ENCODE results near the gene GRID1. TPM values are rescaled to one million over a fixed set of nuclear protein-coding genes. Genes with fewer than 3 reads are reported as not detected.

The GRID1 gene
- total RNA-seq, 1 donor from 2014 or later = 2.7 TPM

DNA sequence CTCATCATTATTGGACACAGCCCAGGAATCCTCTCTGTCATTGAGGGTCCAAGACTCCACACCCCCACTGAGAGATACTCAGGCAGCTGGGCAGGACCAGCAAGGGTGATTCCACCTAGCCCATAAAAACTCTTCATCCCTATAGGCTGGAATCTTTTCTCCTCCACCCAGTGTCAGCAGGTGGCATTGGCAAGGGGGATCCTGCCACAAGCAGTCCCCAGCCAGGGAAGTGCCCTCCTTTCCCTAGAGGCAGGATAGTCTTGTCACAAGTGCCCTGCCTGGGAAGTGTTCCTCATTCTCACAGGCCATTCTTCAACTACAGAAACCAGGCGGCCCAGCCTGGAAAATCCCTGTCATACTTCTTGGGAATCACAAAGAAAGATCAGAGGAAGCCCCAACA is 533.6 kb downstream of the GRID1 start:
- no peak for DNase-seq (ENCODE audit: low spot score)

DNA sequence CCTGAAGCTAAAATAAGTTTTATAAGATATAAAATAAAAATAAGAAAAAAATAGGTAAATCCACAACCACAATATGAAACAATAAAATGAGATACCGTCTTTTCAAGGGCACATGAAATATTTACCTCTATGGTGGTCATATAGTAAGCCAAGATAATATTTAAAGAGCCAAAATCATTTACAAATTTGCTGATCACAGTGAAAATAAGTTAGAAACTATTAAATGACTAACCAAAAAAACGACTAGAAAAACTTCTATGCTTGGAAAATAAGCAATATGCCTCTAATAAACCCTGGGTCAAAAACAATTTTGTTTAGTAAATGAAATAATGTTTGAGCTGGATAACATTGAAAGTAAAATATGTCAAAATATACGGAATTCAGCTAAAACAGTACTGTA is 535.2 kb downstream of the GRID1 start:
- no peak for DNase-seq (ENCODE audit: low spot score)

DNA sequence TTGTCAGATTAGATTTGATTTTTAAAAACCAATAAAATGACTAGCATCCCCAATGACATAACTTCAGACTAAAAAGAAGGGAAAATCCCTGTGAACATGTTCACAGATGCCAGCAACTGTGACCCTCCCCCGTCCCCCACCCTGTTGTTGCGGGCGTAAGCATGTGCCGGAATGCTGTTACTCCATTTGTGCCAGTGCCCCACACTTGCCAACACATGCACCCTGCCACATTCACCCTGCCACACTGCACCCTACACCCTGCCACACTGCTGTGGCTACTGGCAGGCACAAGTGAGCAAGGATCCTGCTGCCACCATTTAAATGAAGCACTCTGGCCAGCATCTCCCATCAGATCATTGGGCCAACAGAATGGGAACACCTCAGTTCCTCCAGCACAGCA is 540.2 kb downstream of the GRID1 start:
- no peak for DNase-seq (ENCODE audit: low spot score)

DNA sequence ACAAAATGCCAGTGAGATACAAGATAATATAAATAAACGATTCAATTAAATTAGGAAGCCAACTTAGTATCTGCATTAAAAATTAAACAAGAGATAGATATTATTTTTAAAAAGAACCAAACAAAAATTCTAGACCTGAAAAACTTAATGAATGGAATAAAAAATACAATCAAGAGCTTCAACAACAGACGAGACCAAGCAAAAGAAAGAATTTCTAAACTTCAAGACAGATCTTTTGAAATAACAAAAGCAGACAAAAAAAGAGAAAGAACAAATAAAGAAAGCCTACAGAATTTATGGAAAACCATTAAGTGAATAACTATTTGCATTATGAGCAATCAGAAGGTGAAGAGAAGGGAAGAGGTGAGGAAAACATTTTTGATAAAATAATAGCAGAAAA is 555.2 kb downstream of the GRID1 start:
- DNase-seq (ENCODE audit: low spot score) = no peak

DNA sequence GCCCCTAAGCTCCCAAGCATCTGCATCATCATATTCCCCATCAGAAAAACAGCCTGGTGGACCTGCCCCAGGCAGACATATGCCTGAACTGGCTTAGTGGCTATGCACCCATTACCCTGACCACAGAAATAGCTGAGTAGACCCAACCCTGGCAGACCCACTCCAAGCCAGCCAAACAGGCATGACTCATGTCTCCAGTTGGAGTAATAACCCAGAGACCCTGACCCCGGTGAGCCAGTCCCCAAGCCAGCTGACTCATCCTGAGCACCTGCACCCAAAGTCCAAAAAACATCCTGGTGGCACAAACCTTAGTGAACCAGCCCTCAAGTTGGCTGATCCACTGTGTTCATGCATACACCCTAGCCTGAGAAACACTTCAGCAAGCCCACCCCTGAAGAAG is 555.9 kb downstream of the GRID1 start:
- DNase-seq (ENCODE audit: low spot score) = no peak

DNA sequence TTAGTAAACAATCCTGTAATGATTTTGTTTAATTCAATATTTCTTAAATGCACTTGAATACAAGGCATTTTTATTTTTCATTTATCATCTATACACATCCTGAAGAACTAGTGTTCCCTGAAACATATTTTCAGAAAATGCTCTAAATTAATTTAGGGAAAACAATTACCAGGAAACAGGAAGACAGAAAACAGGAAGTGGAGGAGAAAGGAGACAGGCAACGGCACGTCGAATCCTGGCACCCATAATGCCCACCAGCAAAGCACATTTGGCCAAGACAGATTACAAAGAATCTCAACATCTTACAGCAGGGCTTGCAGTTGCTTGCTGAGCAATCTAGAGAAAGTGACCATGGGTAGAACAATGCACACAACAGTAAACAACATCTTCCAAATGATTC is 571.1 kb downstream of the GRID1 start:
- no peak for DNase-seq (ENCODE audit: low spot score)

DNA sequence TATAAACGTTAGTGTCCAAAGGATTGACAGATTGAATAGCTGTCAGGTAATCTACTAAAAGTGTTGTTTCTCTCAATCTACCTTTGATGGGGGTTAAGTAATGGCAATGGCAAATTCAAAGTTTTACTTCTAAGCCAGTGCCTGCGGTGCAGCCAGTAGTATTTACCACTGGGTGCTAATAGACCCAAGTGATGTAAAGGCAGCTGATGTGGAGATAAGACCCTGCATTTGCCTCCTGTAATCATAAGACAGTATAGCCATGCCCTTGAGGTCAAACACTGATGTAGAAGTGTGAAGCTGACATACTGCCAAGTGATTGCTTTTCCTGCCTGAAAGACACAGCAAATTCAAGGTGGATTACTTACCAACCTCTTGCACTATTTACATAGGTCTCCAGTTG is 572.0 kb downstream of the GRID1 start:
- no peak for DNase-seq (ENCODE audit: low spot score)

DNA sequence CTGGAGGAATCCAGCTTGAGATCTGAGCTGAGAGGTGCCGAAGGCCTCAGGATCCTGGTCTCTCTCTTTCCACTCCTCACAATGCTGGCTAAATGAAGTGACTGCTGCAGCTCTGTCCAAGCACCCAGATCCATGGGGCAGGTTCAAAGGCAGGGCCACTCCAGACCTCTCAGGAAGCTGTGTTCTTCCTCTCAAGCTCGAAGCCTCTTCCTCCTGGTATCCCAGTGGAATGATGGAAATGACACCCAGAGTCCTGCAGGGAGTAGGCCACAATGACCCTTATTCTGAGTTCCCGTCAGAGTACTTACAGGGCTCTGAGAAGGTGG is 574.1 kb downstream of the GRID1 start:
- no peak for DNase-seq (ENCODE audit: low spot score)

DNA sequence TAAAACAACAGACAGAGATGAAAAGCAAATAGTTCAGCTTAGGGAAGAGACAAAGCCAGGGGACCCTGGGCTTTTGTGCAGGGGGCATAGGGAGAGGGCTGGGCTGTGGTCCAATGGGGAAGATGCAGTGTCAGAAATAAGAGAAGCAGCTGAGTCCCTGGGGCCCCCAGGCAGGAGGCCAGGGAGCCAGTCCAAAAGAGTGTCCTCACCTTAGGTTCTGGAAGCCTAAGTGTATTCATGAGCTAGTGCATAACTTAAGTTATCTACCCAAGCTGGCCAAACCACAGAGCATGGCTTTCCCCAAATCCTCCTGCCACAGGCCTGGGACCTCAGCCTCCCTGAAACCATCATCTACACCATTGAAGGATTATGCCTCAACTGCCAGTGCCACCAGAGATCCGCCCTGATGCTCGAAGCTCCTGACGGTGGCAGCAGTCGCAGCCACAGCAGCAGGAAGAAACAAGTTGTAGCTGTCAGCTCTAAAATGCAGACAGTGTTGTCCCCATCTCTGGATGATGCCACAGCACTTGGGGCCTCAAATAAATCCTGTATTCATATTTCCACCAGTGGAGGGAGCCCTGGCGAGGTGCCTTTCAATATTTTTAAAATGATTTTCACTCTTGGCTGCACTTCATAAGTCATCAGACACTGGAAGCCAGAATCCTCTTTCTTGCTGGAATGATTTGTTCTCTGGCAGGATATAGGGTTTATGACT is 574.6 kb downstream of the GRID1 start:
- DNase-seq (ENCODE audit: low spot score) = no peak

DNA sequence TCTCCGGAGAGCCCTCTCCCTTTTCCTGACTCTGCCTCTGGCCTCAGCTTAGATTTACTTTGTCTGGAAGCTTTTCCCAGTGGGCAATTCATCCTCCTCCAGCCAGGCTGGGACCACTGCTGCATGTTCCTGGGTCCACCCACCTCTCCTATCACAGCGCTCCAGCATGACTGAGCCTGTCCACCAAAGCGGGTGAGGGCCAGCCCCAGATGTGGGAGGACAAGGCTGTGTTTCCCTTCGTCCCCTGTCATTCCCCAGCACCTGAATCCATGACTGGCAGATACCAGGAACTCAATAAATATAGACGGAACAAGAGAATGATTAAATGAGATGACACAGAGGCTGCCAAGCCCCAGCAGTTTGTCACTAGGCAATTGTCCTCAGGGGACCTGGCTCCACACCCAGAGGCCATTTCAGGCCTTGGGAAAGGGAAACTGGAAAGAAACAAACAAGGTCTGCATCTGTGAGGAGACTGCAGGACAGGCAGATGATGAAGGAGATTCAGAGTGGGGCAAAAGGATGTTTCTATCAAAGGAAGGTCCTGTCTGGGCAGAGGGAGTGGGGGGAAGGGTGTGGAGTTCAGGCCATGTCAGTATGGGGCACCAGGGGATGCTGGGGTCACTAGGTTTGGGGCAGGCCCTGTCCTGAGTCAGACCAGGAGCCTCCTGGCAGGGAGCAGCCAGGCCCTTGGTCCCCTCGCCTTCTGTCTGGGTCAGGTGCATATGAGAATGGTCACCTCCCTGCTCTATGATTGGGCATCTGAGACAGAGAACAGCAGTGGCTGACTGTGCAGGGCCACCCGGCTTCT is 576.4 kb downstream of the GRID1 start:
- DNase-seq (ENCODE audit: low spot score) = no peak

DNA sequence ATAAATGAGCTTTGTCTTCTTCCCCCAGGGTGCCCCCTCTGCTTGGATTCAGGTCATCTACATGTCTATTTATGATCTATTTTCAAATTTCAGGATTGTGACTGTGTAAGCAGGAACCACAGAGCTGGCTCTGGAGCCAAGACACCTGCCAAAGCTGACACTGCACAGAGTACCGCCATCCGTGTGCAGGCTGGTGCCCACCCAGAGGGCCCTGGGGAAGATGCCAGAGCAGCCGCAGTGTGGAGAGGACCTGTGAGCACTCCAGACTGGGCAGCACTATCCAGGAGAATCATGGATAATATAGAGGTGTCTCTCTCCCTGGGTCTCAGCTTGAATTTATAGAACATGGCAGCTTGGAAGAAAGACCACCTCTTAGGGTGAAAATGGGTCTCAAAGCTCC is 577.5 kb downstream of the GRID1 start:
- DNase-seq (ENCODE audit: low spot score) = no peak

DNA sequence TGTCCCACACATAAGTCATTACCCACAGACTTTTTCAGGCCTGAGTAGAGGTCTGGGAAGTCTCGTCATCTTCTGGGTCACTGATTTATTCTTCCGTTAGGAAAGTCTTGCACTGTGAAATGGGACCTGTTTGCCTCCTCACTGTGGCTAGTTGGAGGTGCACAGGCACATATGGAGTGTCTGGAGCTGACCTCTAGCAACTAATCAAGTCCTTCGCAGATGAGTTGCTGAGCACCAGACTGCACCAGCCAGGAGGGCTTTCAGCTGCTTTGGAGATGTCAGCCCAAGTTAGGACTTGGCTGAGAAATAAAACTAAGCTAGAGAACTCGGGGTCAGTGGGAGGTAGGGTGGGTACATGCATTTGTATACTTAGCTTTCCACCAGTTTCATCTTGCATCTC is 578.0 kb downstream of the GRID1 start:
- no peak for DNase-seq (ENCODE audit: low spot score)

DNA sequence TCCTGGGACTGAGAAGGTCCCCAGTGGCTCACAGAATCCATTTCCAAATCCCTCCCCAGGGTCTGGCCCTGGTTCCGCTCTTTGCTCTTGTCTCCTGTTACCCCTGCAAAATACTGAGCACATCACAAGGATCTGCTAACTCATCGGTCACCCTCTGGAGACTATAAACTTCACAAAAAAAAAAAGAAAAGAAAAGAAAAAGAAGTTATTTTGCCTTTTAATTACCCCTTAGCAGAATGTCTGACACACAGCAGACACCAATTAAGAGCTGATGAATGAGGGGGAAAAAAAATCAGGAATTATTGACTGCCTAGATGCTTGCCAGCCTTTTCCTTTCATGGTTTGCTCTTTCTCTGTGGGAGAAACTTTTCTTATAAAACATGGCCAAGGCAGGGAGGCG is 578.7 kb downstream of the GRID1 start:
- DNase-seq (ENCODE audit: low spot score) = no peak

DNA sequence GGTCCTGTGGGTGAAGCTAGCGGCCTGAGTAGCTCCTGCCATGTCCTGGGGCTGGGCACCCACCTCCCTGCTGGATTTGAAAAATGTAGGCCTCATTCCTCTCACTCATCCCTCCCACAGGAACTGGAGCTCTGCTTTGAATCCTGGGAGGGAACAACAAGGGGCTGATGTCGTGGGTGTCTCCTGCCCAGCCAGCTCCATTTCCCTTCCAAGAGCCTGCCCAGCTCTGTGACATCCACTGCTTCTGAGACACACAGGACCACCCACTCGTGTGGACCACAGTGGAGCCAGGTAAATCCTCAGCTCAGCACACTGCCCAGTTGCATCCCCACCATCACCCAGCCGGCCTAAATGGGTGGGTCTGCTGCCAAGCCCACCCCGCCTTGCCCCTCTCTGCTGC is 579.2 kb downstream of the GRID1 start:
- DNase-seq (ENCODE audit: low spot score) = no peak

DNA sequence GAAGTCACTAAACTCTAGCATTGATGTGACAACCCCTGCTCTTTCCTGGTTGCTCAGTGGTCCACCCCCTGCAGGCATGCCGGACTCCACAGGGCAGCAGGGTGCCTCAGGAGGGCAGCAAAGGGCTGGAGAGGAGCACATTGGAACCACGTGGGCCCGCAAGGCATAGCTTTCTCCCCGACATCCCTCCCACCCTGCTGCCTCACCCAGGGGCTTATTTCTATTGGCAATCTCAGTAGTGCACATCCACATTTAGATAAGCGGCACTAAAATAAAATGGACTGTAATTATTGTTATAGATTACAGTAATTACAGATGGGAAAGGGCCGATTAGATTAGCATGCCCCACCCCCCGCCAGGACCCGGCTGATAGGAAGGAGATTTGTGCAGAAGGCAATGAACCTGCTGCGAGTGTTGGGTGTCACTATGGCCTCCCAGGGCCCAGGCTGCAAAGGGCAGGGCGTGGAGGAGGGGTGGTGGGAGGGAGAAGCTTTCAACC is 580.1 kb downstream of the GRID1 start:
- no peak for DNase-seq (ENCODE audit: low spot score)

DNA sequence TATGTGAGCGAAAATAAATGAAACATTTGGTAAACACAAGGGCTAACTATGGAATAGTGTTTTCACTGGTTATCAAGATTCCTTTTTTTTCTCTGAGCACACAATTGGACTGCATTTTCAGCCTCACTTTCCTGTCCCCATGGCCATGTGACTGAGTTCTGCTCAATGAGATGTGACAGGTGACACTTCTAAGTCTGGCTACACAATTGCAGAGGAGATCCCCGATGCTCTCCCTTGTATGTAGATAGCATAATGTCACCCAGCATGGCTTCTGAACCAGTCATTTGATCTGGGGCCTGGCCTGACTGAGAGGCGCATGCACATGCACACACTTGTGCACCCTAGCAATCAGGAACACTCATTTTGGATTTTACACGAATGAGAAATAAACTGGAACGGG is 581.8 kb downstream of the GRID1 start:
- no peak for DNase-seq (ENCODE audit: low spot score)

DNA sequence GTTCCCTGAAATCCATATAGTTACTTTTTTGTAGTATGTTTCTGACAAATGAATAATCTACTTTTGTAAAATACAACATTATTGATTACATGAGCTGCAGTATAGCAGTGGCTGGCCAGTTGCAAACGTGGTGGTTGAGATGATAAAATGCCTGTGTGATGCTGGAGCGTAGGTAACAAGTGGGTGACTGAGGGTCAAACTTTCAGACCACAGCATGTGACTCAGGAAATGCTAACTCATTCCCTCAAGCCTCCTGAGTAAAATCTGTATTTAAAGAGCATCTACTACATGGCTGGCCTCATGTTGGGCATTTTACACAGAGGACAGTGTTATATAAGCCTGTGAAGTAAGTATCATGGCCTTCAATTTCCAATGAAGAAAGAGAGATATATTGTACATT is 585.2 kb downstream of the GRID1 start:
- DNase-seq (ENCODE audit: low spot score) = no peak

DNA sequence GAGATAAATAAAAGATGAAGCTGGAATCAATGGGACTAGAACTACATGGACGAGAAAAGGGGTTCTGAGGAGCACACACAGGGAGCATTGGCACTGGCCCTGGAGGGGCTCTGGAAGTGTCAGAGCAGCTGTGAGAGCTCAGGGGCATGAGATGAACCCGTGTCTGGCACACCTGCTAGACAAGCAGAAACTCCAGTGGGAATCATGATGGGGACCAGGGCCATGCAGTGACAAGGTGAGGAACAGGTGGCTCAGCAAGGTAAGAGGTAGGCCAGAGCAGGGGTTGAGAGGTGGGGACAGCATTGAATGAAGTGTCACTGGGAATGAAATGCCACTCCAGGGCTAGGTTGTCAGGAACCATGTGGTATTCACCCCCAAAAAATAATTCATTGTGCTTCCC is 588.5 kb downstream of the GRID1 start:
- DNase-seq (ENCODE audit: low spot score) = no peak

DNA sequence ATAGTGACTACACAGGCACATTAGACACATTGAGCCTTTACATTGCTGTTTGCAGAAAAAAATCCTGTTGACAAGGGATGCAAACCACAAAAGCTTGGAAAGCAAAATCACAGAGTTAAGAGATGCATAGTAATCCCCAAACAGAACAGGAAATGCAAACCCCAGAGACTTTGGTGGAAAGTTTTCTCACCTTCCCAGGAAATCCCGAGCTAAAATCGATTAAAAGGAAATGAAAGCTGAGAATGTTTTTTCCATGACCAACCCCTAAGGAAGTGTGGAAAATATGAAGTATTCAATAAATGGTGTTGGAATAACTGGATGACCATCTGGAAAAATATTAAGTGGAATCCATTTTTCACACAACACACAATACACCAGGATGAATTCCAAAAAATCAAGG is 598.7 kb downstream of the GRID1 start:
- no peak for DNase-seq (ENCODE audit: low spot score)

DNA sequence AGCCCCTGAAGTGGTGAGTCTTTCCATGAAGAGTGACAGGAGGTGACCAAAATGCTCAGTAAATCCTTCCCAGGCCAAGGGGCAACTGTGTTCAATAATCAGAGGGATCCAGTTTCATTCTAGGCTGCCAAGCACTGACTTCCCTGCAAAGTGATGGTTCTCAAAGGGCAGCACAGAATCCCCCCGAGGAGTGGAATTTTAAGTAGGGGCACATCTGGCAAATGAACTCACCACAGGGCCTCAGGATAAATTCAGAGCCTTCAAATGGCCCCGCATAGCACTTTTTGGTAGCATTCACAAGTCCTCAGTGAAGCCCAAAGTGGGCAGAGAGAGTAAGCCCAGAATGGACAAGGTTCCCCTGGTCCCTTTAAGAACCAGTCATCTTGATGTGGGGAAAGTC is 602.5 kb downstream of the GRID1 start:
- DNase-seq (ENCODE audit: low spot score) = no peak

DNA sequence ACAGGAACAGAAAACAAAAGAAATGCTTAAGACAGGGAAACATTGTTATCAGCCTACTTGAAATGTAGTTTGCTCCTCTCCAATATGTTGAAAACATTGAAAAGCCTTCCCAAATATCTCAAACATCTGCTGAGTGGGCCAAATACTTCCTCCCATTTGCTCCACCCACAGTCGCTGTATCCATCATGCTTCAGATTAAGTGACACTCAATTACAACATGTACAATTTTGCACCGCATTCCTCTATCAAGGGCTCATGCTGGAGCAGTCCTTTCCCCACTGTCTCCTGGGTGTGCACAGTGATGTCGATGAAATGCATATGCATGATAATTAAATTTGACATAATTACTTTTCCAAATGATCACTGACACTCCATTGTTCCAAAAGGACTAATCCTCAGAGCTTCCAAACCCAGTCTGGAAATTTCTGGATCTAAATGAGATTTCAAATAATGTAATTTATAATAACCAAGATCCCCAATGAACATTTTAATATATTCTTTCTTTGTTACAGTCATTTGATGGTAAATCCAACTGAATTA is 604.6 kb downstream of the GRID1 start:
- no peak for DNase-seq (ENCODE audit: low spot score)

DNA sequence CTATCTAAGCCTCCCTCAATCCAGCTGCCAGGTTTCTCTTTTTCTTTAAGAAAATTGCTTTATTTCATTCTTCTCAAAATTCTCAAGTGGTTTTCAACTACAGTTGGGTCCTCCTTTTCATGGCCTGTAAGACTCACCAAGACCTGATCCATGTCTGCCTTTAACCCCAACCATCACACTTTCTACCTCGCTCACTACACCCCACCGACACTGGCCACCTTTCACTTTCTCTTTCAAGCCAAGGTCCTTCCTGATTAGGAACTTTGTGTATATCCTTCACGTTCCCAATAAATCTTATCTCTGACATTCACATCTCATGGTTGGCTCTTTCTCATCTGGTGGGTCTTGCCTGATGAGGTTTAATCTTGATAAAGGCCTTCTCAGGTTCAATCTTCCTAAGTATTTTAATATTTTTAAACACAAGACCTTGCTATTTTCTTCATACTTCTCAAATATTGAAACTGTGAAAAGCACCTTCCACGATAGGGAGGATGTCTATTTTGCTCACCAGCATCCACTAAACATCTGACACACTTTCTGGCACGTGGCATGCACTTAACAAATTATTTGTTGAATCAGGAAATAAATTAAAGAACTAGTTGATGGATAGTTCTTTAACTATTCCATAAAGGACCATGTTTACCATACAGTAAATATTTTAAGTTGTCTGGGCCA is 624.8 kb downstream of the GRID1 start:
- no peak for DNase-seq (ENCODE audit: low spot score)

DNA sequence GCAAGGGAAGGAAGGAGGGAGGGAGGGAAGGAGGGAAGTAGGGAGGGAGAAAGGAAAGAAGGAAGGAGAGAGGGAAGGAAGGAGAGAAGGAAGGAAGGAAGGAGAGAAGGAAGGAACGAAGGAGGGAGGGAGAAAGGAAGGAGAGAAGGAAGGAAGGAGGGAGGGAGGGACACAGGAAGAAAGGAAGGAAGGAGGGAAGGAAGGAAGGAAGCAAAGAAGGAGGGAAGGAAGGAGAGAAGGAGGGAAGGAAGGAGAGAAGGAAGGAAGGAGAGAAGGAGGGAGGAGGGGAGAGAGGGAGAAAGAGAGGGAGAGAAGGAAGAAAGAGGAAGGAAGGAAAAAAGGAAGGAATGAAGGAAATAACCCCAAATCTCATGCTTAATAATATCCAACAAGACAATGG is 630.6 kb downstream of the GRID1 start:
- no peak for DNase-seq (ENCODE audit: low spot score)

Data from ureter (tissue), 1 donor.